Transverse colon (tissue), 4 donors: Measurements from ENCODE around the gene MRPL27. TPM values are rescaled to one million over a fixed set of nuclear protein-coding genes. Genes with fewer than 3 reads are reported as not detected.
A peak's percentile ranks its signal among the peaks of the same experiment; 100 is the strongest.
"Not testable (repeated sequence)": the region's sequence is repeated elsewhere in the genome, so short reads cannot be mapped to it uniquely, and the experiment has no call there.

ENCODE experiments used
- DNase-seq: peaks from one replicate; pipeline ENCODE4 v3.0.0-alpha.2; 2019
- H3K27ac ChIP-seq, 4 donors: fragments of 200-600 bp; sonication (generic); 2 replicates each; pipeline ENCODE4 v1.5.1; 2016 to 2018; ENCODE audit warnings: inconsistent platforms in 4 of 4
- H3K27me3 ChIP-seq: fragments of 200-600 bp; sonication (generic); 2 replicates; pipeline ENCODE4 v1.5.1; 2017; ENCODE audit warnings: inconsistent platforms
- H3K36me3 ChIP-seq, 4 donors: fragments of 200-600 bp; sonication (generic); 2 replicates each; pipeline ENCODE4 v1.5.1; 2017 to 2019; ENCODE audit warnings: inconsistent platforms in 4 of 4
- H3K4me1 ChIP-seq, 4 donors: fragments of 200-600 bp; sonication (generic); 2 replicates each; pipeline ENCODE4 v1.5.1; 2017 to 2020; ENCODE audit warnings: inconsistent platforms in 4 of 4
- H3K4me3 ChIP-seq, 4 donors: fragments of 200-600 bp; sonication (generic); 1 replicate in 1 of 4; 2 replicates in 3 of 4; pipeline versions ENCODE4 v1.5.1 to v1.6.1; 2017 to 2019; ENCODE audit warnings: inconsistent platforms in 4 of 4
- H3K9me3 ChIP-seq, 2 donors: fragments of 200-600 bp; sonication (generic); 2 replicates each; pipeline ENCODE4 v1.5.1; 2017 to 2019; ENCODE audit warnings: inconsistent platforms in 2 of 2
- EP300 ChIP-seq: sonication (generic); formaldehyde crosslinking; IDR thresholded peaks from one replicate; pipeline ENCODE4 v1.6.1; 2017; ENCODE audit warnings: antibody characterized with exemption, low read depth
- POLR2A ChIP-seq: fragments of 450-650 bp; IDR thresholded peaks from one replicate; pipeline ENCODE4 v1.6.1; 2016; ENCODE audit warnings: antibody characterized with exemption, mild to moderate bottlenecking, moderate library complexity
- POLR2AphosphoS5 ChIP-seq, 3 donors: sonication (generic); formaldehyde crosslinking; IDR thresholded peaks; one replicate each; pipeline ENCODE4 v1.6.1; 2016; ENCODE audit warnings: antibody characterized with exemption in 3 of 3
- WGBS, 2 donors: methylation state at CpG; one replicate each; pipeline ENCODE4 v1.1.5; 2018; ENCODE audit warnings: low coverage in 1 of 2; 5-methylcytosine and 5-hydroxymethylcytosine counted together
- in situ Hi-C, 4 donors: fragments of 200-750 bp; cut with MboI; loops; one replicate each; pipeline versions ENCODE4 v1.15.0 to v1.15.1; 2017; ENCODE audit warnings: low sequenced_read_pairs in 3 of 4, low pct_ligation_motif_present in 1 of 4, low pct_unique_long_range_greater_than_20kb in 1 of 4
- intact Hi-C: fragments of 100-400 bp; cut with DNase I; formaldehyde crosslinking; loops from one replicate; pipeline ENCODE4 v1.15.1; 2023; ENCODE audit warnings: low total_unique reads
- total RNA-seq, 4 donors: library from RNA; depleted of rRNA; stranded (reverse); fragments of >200 nt; gene quantifications; one replicate each; pipeline ENCODE4 v1.1.0, GENCODE V29; 2016
- TF ChIP-seq, protein P1 (sequence below), 5 experiments: fragments of 200-600 bp in 3 of 5; fragments of 450-650 bp in 2 of 5; sonication (generic) in 3 of 5; IDR thresholded peaks; 1 replicate in 2 of 5; 2 replicates in 3 of 5; pipeline ENCODE4 v1.5.1; 2016 to 2017; ENCODE audit warnings: antibody characterized with exemption in 5 of 5, inconsistent platforms in 3 of 5, mild to moderate bottlenecking in 2 of 5, moderate library complexity in 1 of 5

The MRPL27 gene
- total RNA-seq, 4 donors from 2014 or later = 4.9 to 97.5 (median 46.9) TPM

DNA sequence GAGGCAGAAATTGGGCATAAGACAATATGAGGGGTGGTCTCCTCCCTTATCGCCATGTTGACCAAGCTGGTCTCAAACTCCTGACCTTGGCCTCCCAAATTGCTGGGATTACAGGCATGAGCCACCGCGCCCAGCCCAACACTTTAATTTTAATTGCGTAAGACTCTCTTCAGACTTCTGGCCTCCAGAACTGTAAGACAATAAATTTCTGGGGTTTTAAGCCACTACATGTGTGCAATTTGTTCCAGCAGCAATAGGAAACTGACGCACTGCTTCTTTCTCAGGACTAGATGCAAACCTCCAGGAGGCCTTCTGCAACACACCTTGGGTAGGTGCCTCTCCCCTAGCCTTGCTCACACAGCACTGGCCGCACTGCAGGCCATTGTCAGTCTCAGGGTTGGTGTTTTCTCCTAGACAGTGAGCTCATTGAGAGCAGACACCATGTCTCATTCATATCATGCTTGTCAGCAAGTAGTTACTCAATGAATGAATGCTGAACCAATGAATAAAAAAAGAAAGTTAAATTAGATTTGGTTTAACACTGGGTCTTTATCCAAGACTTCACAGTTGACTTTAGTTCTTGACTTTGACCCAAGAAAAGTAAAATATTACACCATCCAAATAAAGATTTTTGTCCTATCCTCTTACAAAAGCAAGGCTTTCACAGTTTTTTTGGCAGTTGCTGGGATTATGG is 47.6 kb upstream of the MRPL27 start:
- 90% methylated on average over 2 to 6 of the region's 6 CpGs for WGBS, 2 donors

DNA sequence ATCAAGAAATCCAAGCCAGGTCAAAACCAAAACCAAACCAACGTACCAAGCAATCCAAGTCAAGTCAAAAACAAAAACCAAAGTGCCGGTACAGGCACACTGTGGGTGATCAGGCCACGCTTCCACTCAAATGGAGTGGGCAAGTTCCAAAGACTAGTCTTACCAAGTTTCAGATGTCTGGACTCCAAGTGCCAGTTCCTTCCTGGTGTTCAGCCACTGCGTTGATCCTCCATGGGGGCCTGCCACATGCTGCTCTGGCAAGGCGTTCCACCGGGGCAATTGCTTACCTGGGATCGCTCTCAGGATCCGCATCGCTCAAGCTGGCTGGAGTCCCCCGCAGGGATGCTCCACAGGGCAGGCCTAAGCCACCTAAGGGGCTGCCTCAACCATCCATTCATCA is 46.6 kb upstream of the MRPL27 start:
- H3K27me3 ChIP-seq, DNase-seq, in situ Hi-C loops, H3K36me3 ChIP-seq, H3K4me3 ChIP-seq, H3K9me3 ChIP-seq, intact Hi-C loops, H3K27ac ChIP-seq: not testable (repeated sequence)
- WGBS, 2 donors = 96 to 100% methylated on average over 4 to 10 of the region's 10 CpGs
- H3K4me1 ChIP-seq = peaks cover 3 to 20% (median 10%) of the 10 kb centered on the region in 4 donors

More for the DNA sequence above, 47.6 kb upstream of the MRPL27 start:
- no peaks in the 10 kb centered on the region for H3K9me3 ChIP-seq
- no peaks in the 10 kb centered on the region for H3K36me3 ChIP-seq
- DNase-seq = no peak
- in situ Hi-C loops (no loop called here), intact Hi-C loops (no loop called here)
- H3K4me1 ChIP-seq = peaks cover 10 to 27% (median 19%) of the 10 kb centered on the region in 4 donors
- TF ChIP-seq POLR2AphosphoS5 (IDR thresholded peaks at IDR 0.05) = no peak
- TF ChIP-seq POLR2A = no peak
- no peak for TF ChIP-seq EP300
- TF ChIP-seq, protein P1, sequence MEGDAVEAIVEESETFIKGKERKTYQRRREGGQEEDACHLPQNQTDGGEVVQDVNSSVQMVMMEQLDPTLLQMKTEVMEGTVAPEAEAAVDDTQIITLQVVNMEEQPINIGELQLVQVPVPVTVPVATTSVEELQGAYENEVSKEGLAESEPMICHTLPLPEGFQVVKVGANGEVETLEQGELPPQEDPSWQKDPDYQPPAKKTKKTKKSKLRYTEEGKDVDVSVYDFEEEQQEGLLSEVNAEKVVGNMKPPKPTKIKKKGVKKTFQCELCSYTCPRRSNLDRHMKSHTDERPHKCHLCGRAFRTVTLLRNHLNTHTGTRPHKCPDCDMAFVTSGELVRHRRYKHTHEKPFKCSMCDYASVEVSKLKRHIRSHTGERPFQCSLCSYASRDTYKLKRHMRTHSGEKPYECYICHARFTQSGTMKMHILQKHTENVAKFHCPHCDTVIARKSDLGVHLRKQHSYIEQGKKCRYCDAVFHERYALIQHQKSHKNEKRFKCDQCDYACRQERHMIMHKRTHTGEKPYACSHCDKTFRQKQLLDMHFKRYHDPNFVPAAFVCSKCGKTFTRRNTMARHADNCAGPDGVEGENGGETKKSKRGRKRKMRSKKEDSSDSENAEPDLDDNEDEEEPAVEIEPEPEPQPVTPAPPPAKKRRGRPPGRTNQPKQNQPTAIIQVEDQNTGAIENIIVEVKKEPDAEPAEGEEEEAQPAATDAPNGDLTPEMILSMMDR (IDR thresholded peaks at IDR 0.05) = no peak
- H3K27ac ChIP-seq = peak overlapping the region; percentile 71 to 81 (median 76)
- H3K4me3 ChIP-seq = no peak overlapping the region
- H3K27me3 ChIP-seq = no peaks in the 10 kb centered on the region

DNA sequence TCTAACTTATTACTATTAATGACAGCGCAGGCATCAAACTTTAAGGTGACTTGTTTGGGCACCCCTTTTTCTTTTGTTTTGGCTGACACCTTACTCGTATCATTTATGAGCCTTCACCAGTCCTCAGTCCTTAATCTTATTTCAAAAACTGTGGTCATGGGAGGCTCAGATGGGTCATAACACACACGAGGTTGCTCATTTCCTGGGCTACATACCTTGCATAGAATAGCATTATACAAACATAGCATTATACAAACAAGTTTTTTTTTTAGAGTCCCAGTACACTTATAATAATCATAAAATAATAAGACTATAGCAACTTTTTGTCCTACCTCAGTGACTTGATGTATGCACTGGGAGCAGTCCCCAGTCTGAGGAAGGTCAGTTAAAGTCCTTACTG is 41.8 kb upstream of the MRPL27 start:
- 67 to 70% methylated on average over 3 of the region's 3 CpGs for WGBS, 2 donors
- in situ Hi-C loops (no loop called here), intact Hi-C loops (no loop called here)
- no peak for TF ChIP-seq POLR2A
- TF ChIP-seq EP300 = no peak
- TF ChIP-seq, protein P1 (IDR thresholded peaks at IDR 0.05) = no peak
- TF ChIP-seq POLR2AphosphoS5 (IDR thresholded peaks at IDR 0.05) = no peak
- peaks cover 0 to 11% (median 2%) of the 10 kb centered on the region in 4 donors for H3K4me1 ChIP-seq
- no peak overlapping the region for H3K27ac ChIP-seq
- DNase-seq = no peak
- H3K9me3 ChIP-seq = no peaks in the 10 kb centered on the region
- H3K4me3 ChIP-seq = no peak overlapping the region
- H3K36me3 ChIP-seq = no peaks in the 10 kb centered on the region
- H3K27me3 ChIP-seq = no peaks in the 10 kb centered on the region

DNA sequence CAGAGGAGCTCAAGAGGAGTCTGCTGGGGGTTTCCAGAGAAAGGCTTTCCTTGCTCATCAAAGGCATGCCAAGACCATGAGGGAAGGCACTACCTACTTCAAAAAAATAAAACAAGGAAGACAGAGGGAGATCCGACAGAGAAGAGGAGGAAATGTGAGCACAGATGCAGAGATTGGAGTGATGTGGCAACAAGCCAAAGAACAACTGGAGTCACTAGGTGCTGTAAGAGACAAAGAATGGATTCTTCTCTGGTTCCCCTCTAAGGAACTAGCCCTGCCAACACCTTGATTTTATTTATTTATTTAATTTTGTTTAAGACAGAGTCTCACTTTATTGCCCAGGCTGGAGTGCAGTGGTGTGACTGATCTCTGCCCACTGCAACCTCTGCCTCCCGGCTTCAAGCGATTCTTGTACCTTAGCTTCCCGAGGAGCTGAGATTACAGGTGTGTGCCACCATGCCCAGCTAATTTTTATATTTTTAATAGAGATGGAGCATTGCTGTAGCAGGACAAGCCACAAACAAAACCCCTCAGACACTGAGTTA is 39.3 kb upstream of the MRPL27 start:
- Histone ChIP-seq H3K27me3 (no peaks in the 10 kb centered on the region), H3K9me3 (no peaks in the 10 kb centered on the region), H3K4me1 (peaks cover 0 to 11% (median 2%) of the 10 kb centered on the region in 4 donors), H3K27ac (peak overlapping the region in 3 of 4 donors; percentile 20 to 70 (median 54)), H3K4me3 (no peak overlapping the region), H3K36me3 (no peaks in the 10 kb centered on the region)
- intact Hi-C loops = no loop called here
- no peak for DNase-seq
- TF ChIP-seq EP300 = no peak
- no peak for TF ChIP-seq POLR2AphosphoS5 (IDR thresholded peaks at IDR 0.05)
- TF ChIP-seq POLR2A = no peak
- 47 to 50% methylated on average over 1 to 4 of the region's 4 CpGs for WGBS, 2 donors
- in situ Hi-C loops = no loop called here

DNA sequence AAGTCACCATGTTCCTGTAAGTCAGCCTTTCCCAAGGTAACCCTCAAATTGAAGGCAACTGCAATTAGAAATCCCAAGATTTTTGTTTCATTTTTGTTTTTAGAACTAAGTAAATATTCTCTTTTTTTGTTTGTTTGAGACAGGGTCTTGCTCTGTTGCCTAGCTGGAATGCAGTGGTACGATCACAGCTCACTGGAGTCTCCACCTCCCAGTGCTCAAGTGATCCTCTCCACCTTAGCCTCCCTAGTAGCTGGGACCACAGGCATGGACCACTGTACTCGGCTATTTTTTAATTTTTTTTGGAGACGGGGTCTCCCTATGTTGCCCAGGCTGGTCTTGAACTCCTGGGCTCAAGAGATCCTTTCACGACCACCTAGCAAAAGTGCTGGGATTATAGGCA is 34.9 kb upstream of the MRPL27 start:
- no peaks in the 10 kb centered on the region for H3K36me3 ChIP-seq
- peaks cover 0 to 6% (median 2%) of the 10 kb centered on the region in 4 donors for H3K4me1 ChIP-seq
- peaks cover 6% of the 10 kb centered on the region for H3K27me3 ChIP-seq
- in situ Hi-C loops (no loop called here), intact Hi-C loops (no loop called here)
- DNase-seq = no peak
- TF ChIP-seq, protein P1 (IDR thresholded peaks at IDR 0.05) = no peak
- no peak for TF ChIP-seq POLR2A
- TF ChIP-seq EP300 = no peak
- no peak for TF ChIP-seq POLR2AphosphoS5 (IDR thresholded peaks at IDR 0.05)
- H3K9me3 ChIP-seq = no peaks in the 10 kb centered on the region
- no peak overlapping the region for H3K4me3 ChIP-seq
- 40 to 80% methylated on average over 1 to 4 of the region's 4 CpGs for WGBS, 2 donors
- H3K27ac ChIP-seq = no peak overlapping the region
